GM18909 (cell line): Measurements from ENCODE around the gene MYO1E.
"Not testable (repeated sequence)": the region's sequence is repeated elsewhere in the genome, so short reads cannot be mapped to it uniquely, and the experiment has no call there.

Source experiments
- ATAC-seq: cut with Tn5 transposase; IDR thresholded peaks from one replicate; pipeline ENCODE4 v1.9.1; 2021; ENCODE audit warnings: mild to moderate bottlenecking; ENCODE audit not compliant: unreplicated experiment, poor library complexity

MYO1E gene

DNA sequence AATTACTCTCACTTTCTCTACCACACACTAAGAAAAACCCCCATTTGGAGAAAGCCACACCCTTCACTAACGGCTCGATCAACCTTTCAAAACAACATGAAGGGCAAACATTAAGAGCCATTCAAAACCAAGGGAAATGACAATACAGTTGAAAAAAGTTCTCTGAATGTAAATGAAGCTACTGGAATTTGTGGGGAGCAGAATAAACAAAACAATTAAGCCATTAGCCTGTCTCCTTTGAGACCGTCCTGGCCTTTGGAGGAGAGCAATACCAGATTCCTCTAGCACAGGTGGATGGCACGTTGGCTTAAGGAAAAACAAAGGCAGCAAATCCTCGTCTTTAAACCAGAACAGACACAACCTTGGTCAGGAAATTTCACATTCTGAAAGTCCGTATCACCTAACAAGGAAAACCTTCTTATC lies 18.7 kb downstream of the MYO1E start:
- ATAC-seq: no peak

GRCh38 chr15:59352683-59353082 lies 20.0 kb downstream of the MYO1E start:
- no peak for ATAC-seq

DNA sequence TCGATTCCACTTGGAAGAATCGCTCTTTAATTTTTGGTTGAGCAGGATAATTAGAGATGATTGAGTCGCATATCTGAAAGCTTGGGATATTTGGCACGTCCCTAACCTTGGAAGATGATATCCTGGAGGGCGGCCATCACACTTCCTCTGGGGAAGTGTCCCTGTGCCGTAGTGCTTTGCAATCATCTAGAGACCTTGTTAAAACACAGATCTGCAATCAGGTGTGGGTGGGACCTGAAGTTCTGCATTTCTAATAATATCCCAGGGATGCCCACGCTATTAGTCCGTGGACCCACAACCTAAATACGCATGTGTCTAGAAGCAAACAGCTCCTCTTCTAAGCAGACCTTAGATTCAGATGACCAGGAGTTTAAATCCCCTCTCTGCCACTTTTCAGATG lies 20.5 kb downstream of the MYO1E start:
- ATAC-seq: no peak

GRCh38 chr15:59350421-59350732 lies 22.3 kb downstream of the MYO1E start:
- no peak for ATAC-seq

DNA sequence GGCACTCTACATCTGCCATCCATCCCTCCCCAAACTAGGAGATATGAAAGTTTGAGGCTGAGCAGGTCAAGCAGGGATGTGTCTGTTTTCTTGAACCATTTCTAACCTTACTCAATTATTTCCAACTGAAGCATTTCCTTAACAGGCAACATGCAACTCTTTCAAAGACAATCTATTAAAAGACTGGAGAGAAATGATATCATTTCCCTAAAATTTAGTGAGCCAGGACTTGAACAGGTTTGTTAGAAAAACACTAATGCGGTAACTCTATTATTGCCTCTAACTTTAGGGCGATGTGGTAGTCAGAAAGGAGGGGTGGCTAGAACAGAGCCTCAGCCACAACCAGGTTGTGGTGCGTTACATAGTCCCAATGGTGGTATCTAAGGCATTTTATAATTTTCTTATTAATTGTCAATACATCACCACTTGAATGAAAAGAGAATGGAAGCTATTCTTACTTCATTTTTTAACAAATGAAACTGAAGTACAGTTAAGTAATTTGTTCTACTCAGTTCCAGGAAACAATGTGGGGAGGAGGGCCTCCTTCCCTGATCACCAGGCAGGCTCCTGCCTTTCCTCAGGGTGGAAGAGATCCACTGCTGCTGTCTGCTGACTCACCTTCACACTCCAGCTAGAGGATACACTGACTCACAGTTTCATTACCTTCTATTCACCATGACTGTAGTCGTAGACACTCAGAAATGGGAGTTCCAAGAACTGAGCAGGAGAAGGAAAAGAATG lies 22.8 kb downstream of the MYO1E start:
- ATAC-seq: no peak

GRCh38 chr15:59347915-59348314 lies 24.8 kb downstream of the MYO1E start:
- ATAC-seq: no peak

DNA sequence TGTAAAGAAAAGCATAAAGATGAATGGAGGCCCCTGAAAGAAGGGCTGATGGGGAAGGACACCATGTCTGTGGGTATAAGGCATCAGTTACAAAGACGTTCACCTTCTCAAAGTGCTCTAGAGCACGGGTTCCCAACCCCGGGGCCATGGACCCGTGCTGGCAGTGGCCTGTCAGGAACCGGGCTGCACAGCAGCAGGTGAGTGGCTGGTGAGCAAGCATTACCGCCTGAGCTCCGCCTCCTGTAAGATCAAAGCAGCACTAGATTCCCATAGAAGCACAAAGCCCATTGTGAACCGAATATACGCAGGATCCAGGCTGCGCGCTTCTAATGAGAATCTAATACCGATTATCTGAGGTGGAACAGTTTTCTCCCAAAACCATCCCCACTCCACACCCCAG lies 25.7 kb downstream of the MYO1E start:
- ATAC-seq: no peak

GRCh38 chr15:59345326-59345725 lies 27.3 kb downstream of the MYO1E start:
- ATAC-seq: no peak

DNA sequence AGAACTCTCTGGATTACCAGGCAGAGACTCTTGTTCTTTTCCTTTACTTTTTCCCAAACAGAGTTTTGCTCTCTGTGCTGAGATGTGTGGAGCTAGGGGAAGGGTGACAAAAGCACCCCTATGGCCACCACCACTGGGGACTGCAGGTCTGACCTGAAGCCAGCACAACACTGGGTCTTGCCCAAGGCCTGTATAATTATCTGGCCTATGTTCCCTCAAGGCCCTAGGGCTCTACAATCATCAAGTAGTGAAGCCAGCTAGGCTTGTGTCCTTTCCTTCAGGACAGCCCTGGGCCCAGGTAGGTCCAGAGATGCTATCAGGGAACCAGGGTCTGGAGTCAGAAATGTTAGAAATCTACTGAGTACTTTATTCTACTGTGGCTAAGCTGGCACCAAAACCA lies 28.4 kb downstream of the MYO1E start:
- ATAC-seq: no peak

GRCh38 chr15:59340325-59340724 lies 32.3 kb downstream of the MYO1E start:
- ATAC-seq: no peak

DNA sequence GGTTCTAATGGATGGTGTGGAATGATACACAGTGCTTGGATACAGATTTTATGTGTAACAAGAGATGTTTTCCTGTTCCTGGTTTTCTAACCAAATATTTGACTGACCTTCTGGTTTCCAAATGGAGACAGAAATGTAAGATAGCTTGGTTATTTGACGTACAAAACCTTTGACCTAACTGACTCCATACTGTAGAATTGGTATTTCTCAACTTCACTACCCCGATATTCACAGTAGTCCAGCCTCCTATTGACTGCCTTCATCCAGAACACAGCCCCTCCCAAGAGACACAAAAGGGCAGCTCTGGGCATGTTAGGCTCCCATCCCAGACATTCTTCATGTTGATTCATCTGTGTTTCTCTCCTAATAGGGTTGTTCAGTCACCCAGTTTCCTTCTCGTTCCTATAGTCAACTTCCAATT lies 33.4 kb downstream of the MYO1E start:
- ATAC-seq: no peak

DNA sequence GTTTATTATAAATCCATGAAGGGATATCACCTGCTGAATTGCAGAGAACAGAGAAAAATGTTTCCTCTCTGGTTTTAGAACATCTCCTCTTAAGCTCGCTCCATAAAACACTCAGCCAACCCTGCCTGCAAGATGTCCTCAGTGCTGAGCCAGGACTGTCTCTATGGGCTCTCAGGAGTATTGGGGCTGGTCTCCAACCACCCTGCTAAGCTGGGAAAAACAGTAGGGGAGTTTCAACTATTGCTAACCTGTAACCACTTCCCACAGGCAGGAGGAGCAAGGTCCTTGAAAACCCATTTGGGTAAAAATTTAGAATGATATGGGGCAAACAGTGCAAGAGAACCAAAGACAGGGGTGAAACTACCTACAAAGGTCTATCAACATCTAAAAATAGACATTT lies 34.3 kb downstream of the MYO1E start:
- no peak for ATAC-seq

- ATAC-seq: not testable (repeated sequence)
These were observed 35.9 kb downstream of the MYO1E start for GRCh38 chr15:59336725-59337124.

- ATAC-seq: no peak
These were observed 37.4 kb downstream of the MYO1E start for GRCh38 chr15:59335207-59335786.

DNA sequence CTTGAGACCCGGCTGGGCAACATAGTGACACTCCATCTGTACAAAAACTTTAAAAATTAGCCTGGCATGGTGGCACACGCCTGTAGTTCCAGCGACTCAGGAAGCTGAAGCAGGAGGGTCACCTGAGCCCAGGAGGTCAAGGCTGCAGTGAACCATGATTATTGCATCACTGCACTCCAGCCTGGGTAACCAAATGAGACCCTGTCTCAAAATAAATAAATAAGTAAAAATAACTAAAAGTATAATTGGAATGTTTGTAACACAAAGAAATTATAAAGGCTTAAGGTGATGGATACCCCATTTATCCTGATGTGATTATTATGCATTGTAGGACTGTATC lies 38.6 kb downstream of the MYO1E start:
- ATAC-seq: no peak

DNA sequence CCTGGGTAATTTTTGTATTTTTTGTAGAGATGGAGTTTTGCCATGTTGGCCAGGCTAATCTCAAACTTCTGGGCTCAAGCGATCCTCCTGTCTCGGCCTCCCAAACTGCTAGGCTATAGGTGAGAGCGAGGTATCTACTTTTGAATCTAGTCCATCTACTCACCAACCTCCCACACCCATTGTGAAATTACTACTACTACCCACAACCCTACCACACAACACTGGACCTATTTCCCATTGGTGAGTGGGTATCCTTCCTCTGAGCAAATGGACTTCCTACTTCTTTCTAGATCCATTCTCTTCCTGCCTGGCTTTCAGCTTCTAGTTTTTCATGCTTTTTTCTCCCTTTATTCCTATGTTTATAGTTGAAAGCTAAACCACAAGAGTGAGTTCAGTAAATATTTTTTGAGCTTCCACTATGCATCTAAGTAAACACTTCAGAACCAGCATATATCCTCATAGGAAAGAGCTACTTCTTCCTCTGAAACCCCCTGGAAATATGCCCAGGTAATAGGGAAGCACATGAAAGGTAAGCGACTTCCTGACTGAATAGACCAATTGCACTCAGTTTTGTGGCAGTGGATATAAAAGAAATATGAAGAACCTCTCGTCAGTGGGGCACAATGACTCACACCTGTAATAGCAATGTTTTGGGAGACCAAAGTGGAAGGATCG lies 39.1 kb downstream of the MYO1E start:
- ATAC-seq: no peak

DNA sequence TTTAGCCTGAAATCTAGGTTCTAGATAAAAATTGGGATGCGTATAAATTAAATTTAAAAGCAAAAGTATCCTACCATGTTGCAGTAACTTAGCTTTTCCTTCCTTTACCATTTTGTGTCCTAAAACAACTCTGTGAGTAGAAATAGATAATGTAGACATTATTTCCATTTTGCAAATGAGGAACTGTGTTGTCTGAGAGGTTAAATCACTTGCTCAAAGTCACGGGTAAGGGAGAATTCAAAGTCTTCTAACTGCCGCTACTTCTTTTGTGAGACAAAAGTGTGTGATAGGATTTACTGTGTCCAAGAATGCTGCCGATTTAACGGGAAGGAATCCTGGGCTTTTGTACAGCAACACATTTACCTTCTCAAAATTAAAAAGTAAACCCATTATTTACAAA lies 40.7 kb downstream of the MYO1E start:
- no peak for ATAC-seq

DNA sequence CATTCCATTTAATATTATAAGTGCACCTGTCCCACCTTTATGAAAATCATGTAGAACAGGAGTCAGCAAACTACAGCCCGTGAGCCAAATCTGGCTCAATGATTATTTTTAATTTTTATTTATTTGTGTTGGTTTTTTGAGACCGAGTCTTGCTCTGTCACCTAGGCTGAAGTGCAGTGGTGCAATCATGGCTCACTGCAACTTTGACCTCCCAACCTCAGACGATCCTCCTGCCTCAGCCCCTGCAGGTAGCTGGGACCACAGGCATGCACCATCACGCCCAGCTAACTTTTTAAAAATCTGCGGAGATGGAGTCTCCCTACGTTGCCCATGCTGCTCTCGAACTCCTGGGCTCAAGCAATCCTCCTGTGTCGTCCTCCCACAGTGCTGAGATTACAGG lies 42.0 kb downstream of the MYO1E start:
- ATAC-seq: no peak

GRCh38 chr15:59329570-59330350 lies 42.9 kb downstream of the MYO1E start:
- ATAC-seq: no peak

- no peak for ATAC-seq
These were observed 43.6 kb downstream of the MYO1E start for GRCh38 chr15:59329091-59329490.

DNA sequence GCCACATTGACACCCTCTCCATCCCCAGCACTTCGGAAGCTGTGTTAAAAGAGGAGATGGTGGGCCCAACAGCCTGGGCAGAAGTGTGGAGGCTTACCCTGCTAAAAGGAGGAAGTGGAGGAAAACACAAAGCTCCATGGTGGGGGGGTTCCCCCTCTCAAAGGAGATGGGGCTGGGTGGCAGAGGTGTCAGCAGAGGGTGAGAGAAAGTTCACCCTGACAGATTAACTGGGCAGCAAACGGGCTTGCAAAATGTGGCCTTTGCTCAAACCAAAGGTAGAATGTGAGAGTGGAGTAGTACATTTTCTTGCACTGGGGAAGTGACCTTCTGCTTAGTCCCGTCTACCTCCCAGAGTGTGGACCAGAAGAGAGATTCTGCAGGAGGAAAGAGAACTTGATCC lies 44.7 kb downstream of the MYO1E start:
- peak; percentile 80 for ATAC-seq
